AG04450 (cell line): ENCODE results near the gene ARMC12. TPM values are rescaled to one million over a fixed set of nuclear protein-coding genes. Genes with fewer than 3 reads are reported as not detected.
"Not testable (repeated sequence)": the region's sequence is repeated elsewhere in the genome, so short reads cannot be mapped to it uniquely, and the experiment has no call there.

Source experiments
- CTCF ChIA-PET: fragments of 300-600, 350-600 bp; formaldehyde crosslinking; extraction: SDS; loops from one replicate; lab custom pipeline; 2022; ENCODE audit warnings: antibody characterized with exemption, inconsistent platforms; lab: Charles Lee
- POLR2A ChIA-PET: fragments of 350-600 bp; formaldehyde crosslinking; extraction: SDS; loops from one replicate; lab custom pipeline; 2021; ENCODE audit warnings: antibody characterized with exemption, inconsistent platforms; lab: Yijun Ruan, JAX
- DNase-seq: peaks from one replicate; pipeline ENCODE4 v3.0.0-alpha.2; 2011; ENCODE audit warnings: low read depth, low spot score
- H3K27ac ChIP-seq: one replicate; pipeline ENCODE4 v1.5.1; 2012; ENCODE audit warnings: low read depth, low read length, control low read depth
- H3K27me3 ChIP-seq: one replicate; pipeline ENCODE4 v1.6.0; 2012; ENCODE audit warnings: low read length; ENCODE audit not compliant: control insufficient read depth, insufficient read depth
- H3K4me3 ChIP-seq: 2 replicates; pipeline ENCODE4 v1.5.1; 2011; ENCODE audit warnings: mild to moderate bottlenecking, low read depth, low read length, control low read depth
- H3K9me3 ChIP-seq: 2 replicates; pipeline ENCODE4 v1.5.1; 2012; ENCODE audit warnings: low read length; ENCODE audit not compliant: control insufficient read depth, insufficient read depth
- CTCF ChIP-seq: IDR thresholded peaks from 2 replicates; pipeline ENCODE4 v1.5.1; 2011; ENCODE audit warnings: low read depth, low read length, control low read depth, inconsistent platforms
- polyA plus RNA-seq: library from polyadenylated mRNA; depleted of rRNA; stranded (reverse); fragments of >200 nt; gene quantifications from 2 replicates; pipeline ENCODE4 v1.2.3, GENCODE V29; 2011

ARMC12 gene
- polyA plus RNA-seq, 1 experiment, result 0.53 TPM

GRCh38 chr6:35691027-35691824 lies 45.6 kb upstream of the ARMC12 start:
- CTCF ChIA-PET, result interaction anchor here (1.1 to 1.6 kb wide), 2 partner anchors 46 to 169 kb away, joined by 4 read pairs; partner anchors contain the start of gene ARMC12
- H3K27me3 ChIP-seq, result no peaks in the 10 kb centered on the region
- POLR2A ChIA-PET, result interaction anchor here (1.4 kb wide), 1 partner anchor 36 kb away, joined by 4 read pairs; no protein-coding TSS in a partner anchor
- no peak overlapping the region for H3K4me3 ChIP-seq
- no peak for TF ChIP-seq CTCF
- no peak overlapping the region for H3K27ac ChIP-seq
- H3K9me3 ChIP-seq, result peaks cover 12% of the 10 kb centered on the region
- no peak for DNase-seq

GRCh38 chr6:35694462-35694861 lies 42.4 kb upstream of the ARMC12 start:
- DNase-seq, result no peak
- ChIA-PET POLR2A (no interaction called here), CTCF (no interaction called here)
- Histone ChIP-seq H3K27me3 (no peaks in the 10 kb centered on the region), H3K4me3 (no peak overlapping the region), H3K9me3 (peaks cover 12% of the 10 kb centered on the region), H3K27ac (no peak overlapping the region)
- no peak for TF ChIP-seq CTCF

GRCh38 chr6:35698430-35698829 lies 38.4 kb upstream of the ARMC12 start:
- DNase-seq, H3K9me3 ChIP-seq, H3K27me3 ChIP-seq, POLR2A ChIA-PET, CTCF ChIA-PET, H3K27ac ChIP-seq, H3K4me3 ChIP-seq: not testable (repeated sequence)

DNA sequence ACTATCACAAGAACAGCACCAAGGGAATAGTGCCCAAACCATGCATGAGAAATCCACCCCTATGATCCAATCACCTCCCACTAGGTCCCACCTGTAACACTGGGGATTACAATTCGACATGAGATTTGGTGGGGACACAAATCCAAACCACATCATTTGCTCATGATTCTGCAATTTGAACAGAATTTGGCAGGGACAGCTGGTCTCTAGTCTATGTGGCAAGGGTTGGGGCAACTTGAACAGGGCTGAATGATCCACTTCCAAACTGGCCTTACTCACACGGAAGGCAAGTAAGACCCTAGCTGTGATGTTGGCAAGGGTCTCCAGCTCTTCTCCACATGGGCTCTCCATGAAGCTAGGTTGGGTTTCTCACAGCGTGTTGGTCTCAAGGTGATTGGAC lies 38.0 kb upstream of the ARMC12 start:
- ChIA-PET CTCF (interaction anchor here (0.6 kb wide), 1 partner anchor 35 kb away, joined by 3 read pairs; no protein-coding TSS in a partner anchor), POLR2A (no interaction called here)
- no peak overlapping the region for H3K4me3 ChIP-seq
- no peak for DNase-seq
- H3K27ac ChIP-seq, result no peak overlapping the region
- no peak for TF ChIP-seq CTCF
- peaks cover 6% of the 10 kb centered on the region for H3K9me3 ChIP-seq
- no peaks in the 10 kb centered on the region for H3K27me3 ChIP-seq

GRCh38 chr6:35703554-35703953 lies 33.3 kb upstream of the ARMC12 start:
- CTCF ChIA-PET, result interaction anchor here (1.6 kb wide), 1 partner anchor 33 kb away, joined by 3 read pairs; no protein-coding TSS in a partner anchor
- DNase-seq, result no peak
- H3K9me3 ChIP-seq, result no peaks in the 10 kb centered on the region
- POLR2A ChIA-PET, result no interaction called here
- H3K27ac ChIP-seq, result no peak overlapping the region
- no peak for TF ChIP-seq CTCF
- H3K4me3 ChIP-seq, result no peak overlapping the region
- H3K27me3 ChIP-seq, result no peaks in the 10 kb centered on the region
